ENCODE results near the gene HES1.

GRCh38 chr3:194119831-194120590 lies 15.9 kb upstream of the HES1 start:
- TF ChIP-seq CTCF (IDR thresholded peaks at IDR 0.05) = no peak
- TF ChIP-seq POLR2AphosphoS5 (IDR thresholded peaks at IDR 0.05) = no peak
- TF ChIP-seq POLR2A (IDR thresholded peaks at IDR 0.05) = no peak
- TF ChIP-seq EP300 (IDR thresholded peaks at IDR 0.05) = no peak
